HEK293 (cell line): ENCODE results near the gene DMWD.

Source experiments
- CTCF ChIA-PET: fragments of 350-600 bp; formaldehyde crosslinking; extraction: SDS; loops from one replicate; lab custom pipeline; 2021; ENCODE audit warnings: antibody characterized with exemption; lab: Yijun Ruan, JAX
- POLR2A ChIA-PET: fragments of 300-600 bp; formaldehyde crosslinking; extraction: SDS; loops from one replicate; lab custom pipeline; 2020; ENCODE audit warnings: antibody characterized with exemption, inconsistent platforms; lab: Yijun Ruan, JAX
- H3K27ac ChIP-seq: fragments of 200-500 bp; sonication (Bioruptor generic); 2 replicates; pipeline ENCODE4 v1.5.1; 2014; ENCODE audit warnings: low read depth, low read length, control low read depth, inconsistent platforms; ENCODE audit errors: extremely low read depth
- H3K36me3 ChIP-seq, 2 experiments: fragments of 200-500 bp in 1 of 2; sonication (Bioruptor generic) in 1 of 2; 1 replicate in 1 of 2; 2 replicates in 1 of 2; pipeline ENCODE4 v1.5.1; 2014 to 2017; ENCODE audit warnings: inconsistent platforms in 2 of 2, low read length in 2 of 2; ENCODE audit not compliant: control insufficient read depth in 2 of 2, insufficient read depth in 1 of 2
- H3K4me1 ChIP-seq: fragments of 200-500 bp; sonication (Bioruptor generic); 2 replicates; pipeline ENCODE4 v1.5.1; 2014; ENCODE audit warnings: mild to moderate bottlenecking, low read length, inconsistent platforms; ENCODE audit not compliant: control insufficient read depth, insufficient read depth
- H3K4me3 ChIP-seq: 2 replicates; pipeline ENCODE4 v1.5.1; 2011; ENCODE audit warnings: low read depth, mild to moderate bottlenecking, control low read depth, low read length, moderate library complexity
- H3K9me3 ChIP-seq: fragments of 200-500 bp; sonication (Bioruptor generic); 2 replicates; pipeline ENCODE4 v1.5.1; 2014; ENCODE audit warnings: low read depth, low read length, inconsistent platforms; ENCODE audit not compliant: control insufficient read depth, insufficient read depth
- ATF2 ChIP-seq: fragments of 450-650 bp; formaldehyde crosslinking; IDR thresholded peaks from 2 replicates; pipeline ENCODE4 v1.5.1; 2016; ENCODE audit warnings: missing biosample characterization, missing genetic modification characterization, low read depth
- GLIS1 ChIP-seq: fragments of 450-650 bp; formaldehyde crosslinking; IDR thresholded peaks from 2 replicates; pipeline ENCODE4 v1.5.1; 2016; ENCODE audit warnings: missing biosample characterization, missing genetic modification characterization
- HOXC10 ChIP-seq: sonication (generic); formaldehyde crosslinking; IDR thresholded peaks from 2 replicates; pipeline ENCODE4 v1.8.1; 2023; ENCODE audit warnings: mild to moderate bottlenecking, missing genetic modification reagents
- KLF10 ChIP-seq: fragments of 450-650 bp; IDR thresholded peaks from 2 replicates; pipeline ENCODE4 v1.5.1; 2018; ENCODE audit warnings: missing biosample characterization, mild to moderate bottlenecking, missing genetic modification characterization
- OSR2 ChIP-seq: fragments of 450-650 bp; formaldehyde crosslinking; IDR thresholded peaks from 2 replicates; pipeline ENCODE4 v1.5.1; 2016; ENCODE audit warnings: missing biosample characterization, missing genetic modification characterization
- PBX3 ChIP-seq: sonication (generic); formaldehyde crosslinking; IDR thresholded peaks from 2 replicates; pipeline ENCODE4 v1.8.1; 2022; ENCODE audit warnings: mild to moderate bottlenecking, moderate library complexity, missing genetic modification reagents
- SCRT1 ChIP-seq: fragments of 450-650 bp; formaldehyde crosslinking; IDR thresholded peaks from 2 replicates; pipeline ENCODE4 v1.5.1; 2016; ENCODE audit warnings: missing biosample characterization, missing genetic modification characterization, borderline replicate concordance
- SCRT2 ChIP-seq: fragments of 450-650 bp; formaldehyde crosslinking; IDR thresholded peaks from 2 replicates; pipeline ENCODE4 v1.5.1; 2016; ENCODE audit warnings: missing biosample characterization, missing genetic modification characterization
- ZBTB10 ChIP-seq: fragments of 450-650 bp; formaldehyde crosslinking; IDR thresholded peaks from 2 replicates; pipeline ENCODE4 v1.5.1; 2016; ENCODE audit warnings: missing biosample characterization, missing genetic modification characterization
- ZBTB26 ChIP-seq: fragments of 450-650 bp; formaldehyde crosslinking; optimal IDR thresholded peaks from 2 replicates; pipeline ENCODE3; 2016; ENCODE audit warnings: missing biosample characterization, mild to moderate bottlenecking, missing genetic modification characterization
- ZBTB8A ChIP-seq: fragments of 450-650 bp; formaldehyde crosslinking; IDR thresholded peaks from 2 replicates; pipeline ENCODE4 v1.5.1; 2016; ENCODE audit warnings: missing biosample characterization, missing genetic modification characterization
- ZFP69B ChIP-seq: fragments of 450-650 bp; formaldehyde crosslinking; IDR thresholded peaks from 2 replicates; pipeline ENCODE4 v1.5.1; 2016; ENCODE audit warnings: missing biosample characterization, missing genetic modification characterization
- ZNF112 ChIP-seq: fragments of 450-650 bp; formaldehyde crosslinking; IDR thresholded peaks from 2 replicates; pipeline ENCODE4 v1.5.0; 2017; ENCODE audit warnings: missing biosample characterization, missing genetic modification characterization
- ZNF19 ChIP-seq: fragments of 450-650 bp; formaldehyde crosslinking; IDR thresholded peaks from 2 replicates; pipeline ENCODE4; 2016; ENCODE audit warnings: missing biosample characterization, missing genetic modification characterization, low read depth
- ZNF280D ChIP-seq: fragments of 450-650 bp; formaldehyde crosslinking; IDR thresholded peaks from 2 replicates; pipeline ENCODE4 v1.5.1; 2016; ENCODE audit warnings: missing biosample characterization, missing genetic modification characterization
- ZNF660 ChIP-seq: fragments of 450-650 bp; IDR thresholded peaks from 2 replicates; pipeline ENCODE4 v1.5.1; 2018; ENCODE audit warnings: missing biosample characterization, mild to moderate bottlenecking, missing genetic modification characterization
- ZNF701 ChIP-seq: fragments of 450-650 bp; formaldehyde crosslinking; IDR thresholded peaks from 2 replicates; pipeline ENCODE4 v1.5.1; 2016; ENCODE audit warnings: missing biosample characterization, missing genetic modification characterization

DMWD gene

GRCh38 chr19:45792470-45793177, at the start of gene DMWD (continued):
- TF ChIP-seq ZNF19 (tag by site-specific recombination) (no peak), ZNF280D (tag by site-specific recombination) (no peak), ZBTB8A (peak; percentile 15; the same call in 1 of the 2 replicates), OSR2 (no peak), ZBTB26 (tag by site-specific recombination) (no peak), PBX3 (peak; percentile 46; the same call in 1 of the 2 replicates), GLIS1 (tag by site-specific recombination) (peak; percentile 16; the same call in 1 of the 2 replicates), ZNF660 (tag by site-specific recombination) (0 out of 2 replicates have a peak, but pooled peaks have one; percentile 20), ZFP69B (no peak), ATF2 (tag by site-specific recombination) (no peak), HOXC10 (CRISPR knock-in tag) (no peak), KLF10 (tag by site-specific recombination) (peak; percentile 61; the same call in 1 of the 2 replicates), ZNF701 (tag by site-specific recombination) (no peak), ZNF112 (no peak)

- H3K4me1 ChIP-seq, result no peaks in the 10 kb centered on the region
- CTCF ChIA-PET, result interaction anchor here (0.8 to 1.3 kb wide), 4 partner anchors 19 to 168 kb away, joined by 3 to 13 read pairs (median 3); no protein-coding TSS in a partner anchor
- H3K27ac ChIP-seq, result peak overlapping the region; percentile 13; the same call in 1 of the 2 replicates
- peaks cover 84 to 87% of the 10 kb centered on the region in 2 experiments for H3K36me3 ChIP-seq
- TF ChIP-seq SCRT1, result peak; percentile 68; the same call in 1 of the 2 replicates
- no peak for TF ChIP-seq ZBTB10 (tag by site-specific recombination)
- TF ChIP-seq SCRT2, result peak; percentile 87
- H3K9me3 ChIP-seq, result no peaks in the 10 kb centered on the region
- POLR2A ChIA-PET, result no interaction called here
- no peak overlapping the region for H3K4me3 ChIP-seq
These were observed 49.6 kb upstream of the DMWD start for GRCh38 chr19:45842198-45842597.
